Stimulated activated CD4-positive, alpha-beta T cell treated with anti-CD3 and anti-CD28 coated beads, Interleukin-4, amount 100 ng/mL, for 1 hour (primary cell): ENCODE measurements around the gene NOBOX.
"Not testable (repeated sequence)": the region's sequence is repeated elsewhere in the genome, so short reads cannot be mapped to it uniquely, and the experiment has no call there.

ENCODE experiments used
- DNase-seq: peaks from one replicate; pipeline ENCODE4 v3.0.0-alpha.2; 2020

The NOBOX gene

GRCh38 chr7:144403649-144404061, at the start of gene NOBOX:
NOBOX (minus strand) TSS chr7:144403693.
- no peak for DNase-seq

DNA sequence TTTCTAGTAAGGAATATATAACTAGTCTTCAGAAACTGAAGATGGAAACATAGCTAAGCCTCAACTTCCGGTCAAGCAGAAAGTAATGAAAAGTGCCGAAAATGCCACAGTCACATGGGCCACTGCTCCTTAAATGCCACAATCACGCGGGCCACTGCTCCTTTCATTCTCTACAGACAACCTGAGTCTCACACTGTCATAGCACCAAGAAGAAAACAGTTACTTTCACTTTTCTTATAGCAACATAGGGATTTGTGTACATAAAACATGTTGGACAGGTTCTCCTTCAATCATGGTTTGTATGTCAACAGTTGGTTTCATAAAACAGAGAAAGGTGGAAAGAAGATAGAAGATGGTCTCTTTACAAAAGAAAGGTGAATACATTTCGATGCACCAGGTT, 48.6 kb upstream of the NOBOX start:
- no peak for DNase-seq

GRCh38 chr7:144445590-144445989, 42.1 kb upstream of the NOBOX start:
- no peak for DNase-seq

- no peak for DNase-seq
Measured at GRCh38 chr7:144439717-144440205, 36.3 kb upstream of the NOBOX start.

DNA sequence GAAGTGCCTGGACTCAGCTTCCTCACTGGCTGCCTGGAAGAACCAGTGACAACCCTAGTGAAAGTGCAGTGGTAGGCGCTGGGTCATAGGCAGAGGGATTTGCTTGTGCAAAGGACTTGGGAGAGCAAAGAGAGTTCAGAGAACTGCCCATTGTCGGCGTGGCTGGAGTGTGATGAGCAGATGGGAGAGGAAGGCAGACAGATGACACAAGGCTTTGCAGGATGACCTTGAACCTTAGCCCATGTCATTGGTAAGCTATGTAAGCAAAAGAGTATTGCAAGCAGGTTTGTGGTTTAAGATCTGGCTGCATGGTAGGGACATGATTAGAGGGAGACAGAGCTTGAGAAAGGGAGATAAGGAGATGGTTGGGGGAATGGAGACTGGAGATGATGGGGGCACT, 35.3 kb upstream of the NOBOX start:
- DNase-seq: no peak

DNA sequence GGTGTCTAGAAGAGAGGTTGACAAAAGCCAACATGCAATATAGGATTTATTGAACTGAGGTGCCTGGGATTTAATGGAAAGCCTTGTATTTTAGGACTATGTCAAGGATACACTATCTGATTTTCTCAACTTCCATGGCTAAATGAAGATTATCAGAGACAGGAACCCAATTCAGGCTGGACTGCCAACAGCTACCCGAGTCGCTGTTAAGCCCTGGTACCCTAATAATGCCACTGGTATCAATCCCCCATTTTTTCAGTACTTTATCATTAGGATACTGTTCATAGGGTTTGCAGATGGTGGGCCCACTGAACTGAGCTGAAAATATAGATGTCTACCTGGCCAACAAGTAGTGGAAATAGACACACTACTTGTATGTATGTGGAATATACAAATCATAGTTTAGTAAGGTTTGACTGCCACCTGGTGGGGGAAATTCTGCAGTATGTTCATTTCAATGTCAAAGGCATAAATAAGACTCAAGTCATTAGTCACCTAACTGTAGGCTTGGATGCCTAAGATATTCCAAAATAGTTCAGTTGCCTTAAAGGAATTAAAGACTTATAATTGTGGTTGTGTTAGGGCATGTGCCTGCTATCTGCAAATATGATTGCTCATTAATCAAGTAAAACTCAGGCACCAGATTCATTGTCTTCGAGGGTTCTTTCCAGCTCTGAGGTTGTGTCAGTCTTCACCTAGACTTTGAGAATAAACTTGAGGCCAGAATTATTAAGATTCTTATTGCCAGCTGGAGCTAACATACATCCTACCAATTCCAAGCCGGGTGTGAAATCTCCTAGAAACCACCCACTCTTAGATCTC, 34.1 kb upstream of the NOBOX start:
- DNase-seq: peak; percentile 26

GRCh38 chr7:144436500-144436899, 33.0 kb upstream of the NOBOX start:
- no peak for DNase-seq

GRCh38 chr7:144428431-144428830, 24.9 kb upstream of the NOBOX start:
- DNase-seq: no peak

DNA sequence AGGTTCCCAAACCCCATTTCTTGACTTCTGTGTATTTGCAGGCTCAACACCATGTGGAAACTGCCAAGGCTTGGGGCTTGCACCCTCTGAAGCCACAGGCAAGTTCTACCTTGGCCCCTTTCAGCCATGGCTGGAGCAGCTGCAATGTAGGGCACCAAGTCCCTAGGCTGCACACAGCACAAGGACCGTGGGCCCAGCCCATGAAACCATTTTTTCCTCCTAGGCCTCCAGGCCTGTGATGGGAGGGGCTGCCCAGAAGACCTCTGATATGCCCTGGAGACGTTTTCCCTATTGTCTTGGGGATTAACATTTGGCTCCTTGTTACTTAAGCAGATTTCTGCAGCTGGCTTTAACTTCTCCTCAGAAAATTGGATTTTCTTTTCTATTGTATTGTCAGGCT, 24.0 kb upstream of the NOBOX start:
- not testable (repeated sequence) for DNase-seq

- not testable (repeated sequence) for DNase-seq
Measured at GRCh38 chr7:144418931-144419330, 15.4 kb upstream of the NOBOX start.

- DNase-seq: no peak
Measured at GRCh38 chr7:144416341-144416740, 12.8 kb upstream of the NOBOX start.

DNA sequence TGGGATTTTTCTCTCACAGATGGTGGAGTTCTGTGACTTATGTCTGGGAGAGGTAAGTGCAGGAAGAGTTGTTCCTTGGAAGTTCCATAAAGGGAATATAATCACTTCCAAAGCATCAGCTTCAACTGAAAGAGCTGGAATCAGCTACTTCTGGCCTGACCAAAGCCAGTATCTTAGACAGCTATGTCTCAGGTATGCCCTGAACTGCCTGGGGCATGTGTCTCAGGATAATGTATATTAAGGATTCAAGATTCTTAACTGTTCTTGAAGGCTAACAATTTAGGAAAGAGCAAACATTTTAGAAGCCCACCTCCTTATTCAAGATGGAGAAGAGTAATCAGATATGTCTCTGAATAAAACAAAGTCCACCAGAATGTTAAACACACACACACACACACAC, 12.4 kb upstream of the NOBOX start:
- DNase-seq: no peak

DNA sequence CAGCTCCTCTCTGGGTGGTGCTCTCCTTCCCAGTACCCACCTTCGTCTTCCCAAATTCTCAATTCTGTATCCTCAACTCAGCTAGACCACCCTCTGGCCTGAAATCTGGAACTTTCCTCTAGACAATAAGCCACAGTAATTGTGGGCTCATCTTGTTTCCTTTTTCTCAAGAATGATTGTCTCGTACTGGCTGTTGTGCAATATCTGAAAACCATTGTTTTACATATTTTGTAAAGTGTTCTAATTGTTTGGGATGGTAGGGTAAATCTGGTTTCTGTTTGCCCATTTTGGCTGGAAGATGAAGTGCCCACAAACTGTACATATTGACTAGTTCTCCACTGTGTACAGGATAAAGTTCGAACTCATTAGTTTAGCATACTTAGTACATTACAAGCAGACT, 11.3 kb upstream of the NOBOX start:
- no peak for DNase-seq

- DNase-seq: no peak
Measured at GRCh38 chr7:144410441-144410840, 6.9 kb upstream of the NOBOX start.

GRCh38 chr7:144408121-144408520, 4.6 kb upstream of the NOBOX start:
- DNase-seq: no peak

DNA sequence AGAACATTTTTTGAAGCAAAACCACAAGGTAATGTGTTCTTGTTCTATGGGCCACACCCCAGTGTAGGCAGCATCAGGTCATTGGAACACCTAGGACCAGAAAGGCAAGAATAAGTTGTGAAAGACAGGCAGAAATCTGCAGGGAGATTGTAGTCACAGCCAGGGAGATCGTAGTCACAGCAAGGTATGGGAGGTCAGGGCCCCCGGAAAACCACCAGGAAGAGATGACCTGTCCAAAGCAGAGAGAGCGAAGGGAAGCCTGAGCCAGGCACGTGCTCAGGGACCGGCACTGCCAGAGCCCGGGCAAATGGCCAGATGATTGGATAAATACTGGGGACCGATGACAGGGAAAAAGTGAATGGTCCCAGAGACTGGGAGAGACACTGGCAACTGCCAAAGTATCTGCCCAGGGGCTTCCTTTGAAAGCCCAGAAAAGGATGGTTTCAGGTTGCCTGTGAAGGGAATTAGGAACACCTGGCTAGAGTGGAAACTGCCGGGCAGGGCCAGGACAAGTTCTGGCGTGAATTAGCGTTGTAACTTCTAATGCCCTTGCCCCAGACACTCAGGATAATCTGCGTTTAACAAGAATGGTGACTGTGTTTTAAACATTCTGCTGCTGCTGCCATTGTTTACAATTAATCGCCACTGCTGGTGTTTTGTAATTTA, 3.9 kb upstream of the NOBOX start:
- DNase-seq: no peak

DNA sequence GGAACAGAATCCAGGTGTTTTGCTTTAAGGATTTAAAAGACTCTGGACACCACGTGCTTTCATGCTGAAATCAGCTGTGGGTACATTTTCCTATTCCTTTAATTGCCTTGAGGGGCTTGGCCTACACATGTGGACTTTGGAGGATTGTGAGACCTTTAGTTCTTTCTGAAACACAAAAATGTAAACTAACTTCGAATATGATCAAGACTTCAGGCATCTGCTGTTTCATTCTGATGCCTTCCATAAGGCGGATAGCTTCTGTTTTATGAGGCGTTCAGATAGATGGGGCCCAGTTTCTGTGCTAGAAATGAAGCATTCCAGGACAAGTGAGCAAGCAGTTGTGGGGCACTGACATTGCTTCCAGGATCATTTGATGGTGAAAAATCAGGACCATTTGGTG, 1.5 kb upstream of the NOBOX start:
- DNase-seq: no peak

DNA sequence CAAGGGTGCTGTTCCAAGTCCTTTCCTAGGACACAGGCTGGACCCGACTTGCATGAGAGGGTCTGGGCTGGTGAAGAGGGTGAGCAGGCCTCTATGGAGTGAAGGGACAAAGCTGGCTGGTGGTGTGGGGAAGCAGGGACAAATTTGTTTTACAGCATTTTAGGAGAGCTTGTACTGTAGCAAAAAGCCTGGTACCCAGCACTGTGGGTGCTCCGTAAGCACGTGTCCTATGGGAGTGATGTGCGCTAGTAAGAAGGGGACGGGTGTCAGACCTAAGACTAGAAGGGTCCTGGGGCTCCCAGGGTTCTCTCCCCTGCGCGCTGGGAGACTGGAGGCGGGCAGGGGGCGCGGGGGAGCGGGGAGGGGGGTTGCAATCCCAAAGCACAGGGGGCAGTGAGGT, 391 bp downstream of the NOBOX start:
- no peak for DNase-seq

GRCh38 chr7:144401490-144401889, 2.0 kb downstream of the NOBOX start:
- no peak for DNase-seq

DNA sequence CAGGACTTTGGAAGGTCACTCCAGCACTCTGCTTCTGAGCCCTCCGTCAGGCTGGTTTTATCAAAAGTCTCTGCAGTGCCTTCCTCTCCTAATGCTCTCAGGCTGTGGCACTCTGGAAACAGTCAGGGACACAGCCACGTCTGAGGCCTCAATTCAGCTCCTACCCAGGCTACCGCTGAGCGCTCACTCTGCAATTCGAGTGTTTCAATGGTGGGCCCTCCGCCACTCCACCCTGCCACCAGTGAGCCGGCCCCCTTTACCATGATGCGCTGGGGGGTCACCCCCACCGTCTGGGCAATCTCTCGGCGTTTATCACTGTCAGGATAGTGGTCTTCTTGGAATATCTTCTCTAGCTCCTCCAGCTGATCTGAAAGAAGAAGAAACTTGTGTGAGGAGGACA, 3.5 kb downstream of the NOBOX start:
- DNase-seq: no peak

- no peak for DNase-seq
Measured at GRCh38 chr7:144398911-144399310, 4.6 kb downstream of the NOBOX start.

DNA sequence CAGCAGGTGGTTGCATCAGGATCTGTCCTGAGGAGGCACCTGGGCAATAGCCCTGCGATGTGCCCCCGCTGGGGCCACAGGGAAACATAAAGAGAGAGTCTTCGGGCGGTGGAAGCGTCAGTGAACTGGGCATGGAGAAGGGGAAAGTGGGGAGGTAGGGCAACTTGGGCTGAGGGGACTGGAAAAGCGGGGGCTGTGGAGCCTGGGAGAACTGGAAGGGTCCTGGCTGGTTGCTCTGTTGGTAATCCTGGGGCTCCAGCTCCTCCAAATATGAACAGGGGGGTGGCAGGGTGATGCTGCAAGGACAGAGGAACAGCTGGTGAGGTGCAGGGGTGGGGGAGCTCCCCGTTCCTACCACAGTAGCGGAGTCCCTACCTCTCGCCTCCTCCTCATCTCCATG, 5.2 kb downstream of the NOBOX start:
- DNase-seq: no peak

GRCh38 chr7:144397086-144397485, 6.4 kb downstream of the NOBOX start:
- DNase-seq: no peak

- no peak for DNase-seq
Measured at GRCh38 chr7:144391823-144392255, 11.7 kb downstream of the NOBOX start.
